ENCODE measurements around the gene EMC8. TPM values are rescaled to one million over a fixed set of nuclear protein-coding genes. Genes with fewer than 3 reads are reported as not detected.

Gene EMC8
- total RNA-seq, 1 donor from 2014 or later: 45.9 TPM

DNA sequence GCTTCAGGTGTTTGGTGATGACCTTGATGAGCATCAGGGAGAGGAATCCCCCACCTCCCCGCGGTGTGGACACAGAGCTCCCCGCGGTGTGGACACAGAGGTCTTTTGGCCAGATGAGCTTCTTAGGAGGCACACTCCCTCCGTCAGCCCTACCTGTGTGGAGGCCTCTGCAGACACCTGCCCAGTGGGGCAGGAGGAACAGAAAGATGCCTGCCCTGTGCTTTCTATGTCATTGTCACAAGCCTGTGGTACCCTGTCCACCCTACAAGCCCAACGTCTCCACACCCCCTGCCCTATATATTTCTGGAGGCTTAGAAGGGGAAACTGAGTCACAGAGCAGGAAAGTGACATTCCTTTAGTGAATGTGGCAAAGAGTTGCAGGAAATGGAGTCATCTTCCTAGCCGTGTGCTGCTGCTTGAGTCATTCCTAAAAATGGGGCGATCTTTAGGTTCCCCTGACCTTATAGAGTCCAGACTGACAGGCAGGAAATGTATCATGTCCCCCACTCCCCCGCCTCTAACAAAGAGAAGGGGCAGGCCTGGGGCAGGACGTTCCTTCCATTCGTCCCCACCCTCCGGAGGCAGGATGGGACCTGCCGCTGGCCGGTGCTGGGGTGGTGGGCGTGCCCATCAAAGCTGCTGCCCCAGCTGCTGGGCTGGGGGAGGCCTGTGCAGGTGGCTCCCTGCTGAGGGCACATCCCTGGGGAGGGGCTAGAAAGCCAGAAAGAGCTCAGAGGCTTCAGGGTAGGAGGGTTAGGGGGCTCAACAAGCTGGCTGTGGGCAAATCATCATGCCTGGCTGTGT, 47.4 kb downstream of the EMC8 start:
- no peak for DNase-seq (ENCODE audit: low read depth)
- H3K4me3 ChIP-seq (ENCODE audit: low read depth, low read length): no peak overlapping the region
- TF ChIP-seq, protein P1, sequence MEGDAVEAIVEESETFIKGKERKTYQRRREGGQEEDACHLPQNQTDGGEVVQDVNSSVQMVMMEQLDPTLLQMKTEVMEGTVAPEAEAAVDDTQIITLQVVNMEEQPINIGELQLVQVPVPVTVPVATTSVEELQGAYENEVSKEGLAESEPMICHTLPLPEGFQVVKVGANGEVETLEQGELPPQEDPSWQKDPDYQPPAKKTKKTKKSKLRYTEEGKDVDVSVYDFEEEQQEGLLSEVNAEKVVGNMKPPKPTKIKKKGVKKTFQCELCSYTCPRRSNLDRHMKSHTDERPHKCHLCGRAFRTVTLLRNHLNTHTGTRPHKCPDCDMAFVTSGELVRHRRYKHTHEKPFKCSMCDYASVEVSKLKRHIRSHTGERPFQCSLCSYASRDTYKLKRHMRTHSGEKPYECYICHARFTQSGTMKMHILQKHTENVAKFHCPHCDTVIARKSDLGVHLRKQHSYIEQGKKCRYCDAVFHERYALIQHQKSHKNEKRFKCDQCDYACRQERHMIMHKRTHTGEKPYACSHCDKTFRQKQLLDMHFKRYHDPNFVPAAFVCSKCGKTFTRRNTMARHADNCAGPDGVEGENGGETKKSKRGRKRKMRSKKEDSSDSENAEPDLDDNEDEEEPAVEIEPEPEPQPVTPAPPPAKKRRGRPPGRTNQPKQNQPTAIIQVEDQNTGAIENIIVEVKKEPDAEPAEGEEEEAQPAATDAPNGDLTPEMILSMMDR (conservative IDR thresholded peaks at IDR 0.05; ENCODE audit: low read depth, low read length): no peak

DNA sequence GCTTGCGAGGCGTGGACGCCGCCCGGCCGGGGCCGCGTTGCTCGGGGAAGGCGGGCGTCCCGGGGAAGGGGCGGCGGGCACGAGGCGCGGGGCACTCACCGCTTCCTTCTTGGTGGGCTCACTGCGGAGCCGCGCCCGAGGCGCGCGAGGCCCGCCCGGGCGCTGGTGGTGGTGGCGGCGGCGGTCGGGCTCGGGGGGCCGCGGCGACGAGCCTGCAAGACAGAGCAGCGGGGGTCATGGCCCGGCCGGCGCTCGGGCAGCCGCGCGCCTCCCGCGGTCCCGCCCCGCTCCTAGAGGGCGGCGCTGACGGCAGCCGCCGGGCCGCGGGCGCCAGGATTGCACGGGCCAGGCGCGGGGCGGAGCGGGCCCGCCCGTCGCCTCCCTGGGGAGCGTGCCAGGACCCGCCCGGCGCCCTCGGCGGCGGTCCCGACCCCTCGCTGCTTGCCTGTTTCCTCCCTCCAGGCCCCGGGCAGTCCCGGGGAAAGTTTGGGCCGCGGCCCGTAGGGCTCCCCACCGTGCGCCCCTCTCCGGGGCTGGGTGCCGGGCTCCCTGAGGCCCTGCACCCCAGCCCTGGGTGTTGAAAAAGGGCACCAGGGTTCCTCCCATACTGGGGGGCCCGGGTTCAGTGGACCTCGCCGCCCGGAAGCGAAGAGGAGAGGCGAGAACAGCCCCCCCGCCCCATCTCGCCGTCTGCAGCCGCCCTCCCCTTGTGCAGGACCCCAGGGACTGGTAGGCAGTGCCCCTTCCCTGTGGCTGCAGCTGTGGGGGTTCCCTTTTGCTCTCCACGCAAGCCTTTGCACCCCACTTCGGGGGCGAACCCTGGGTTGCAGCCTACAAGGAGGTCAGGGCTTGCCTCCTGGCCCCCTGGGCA, 48.3 kb downstream of the EMC8 start, which contains the start of gene C16orf74:
Gene C16orf74 (minus strand): TSS at position 270 of the 871 bp plus-strand sequence. CDS start 15,879 bp downstream, outside the sequence.
- TF ChIP-seq, protein P1 (conservative IDR thresholded peaks at IDR 0.05; ENCODE audit: low read depth, low read length): no peak
- H3K4me3 ChIP-seq (ENCODE audit: low read depth, low read length): peak within 1 kb of the TSS; percentile 58
- no peak for DNase-seq (ENCODE audit: low read depth)

DNA sequence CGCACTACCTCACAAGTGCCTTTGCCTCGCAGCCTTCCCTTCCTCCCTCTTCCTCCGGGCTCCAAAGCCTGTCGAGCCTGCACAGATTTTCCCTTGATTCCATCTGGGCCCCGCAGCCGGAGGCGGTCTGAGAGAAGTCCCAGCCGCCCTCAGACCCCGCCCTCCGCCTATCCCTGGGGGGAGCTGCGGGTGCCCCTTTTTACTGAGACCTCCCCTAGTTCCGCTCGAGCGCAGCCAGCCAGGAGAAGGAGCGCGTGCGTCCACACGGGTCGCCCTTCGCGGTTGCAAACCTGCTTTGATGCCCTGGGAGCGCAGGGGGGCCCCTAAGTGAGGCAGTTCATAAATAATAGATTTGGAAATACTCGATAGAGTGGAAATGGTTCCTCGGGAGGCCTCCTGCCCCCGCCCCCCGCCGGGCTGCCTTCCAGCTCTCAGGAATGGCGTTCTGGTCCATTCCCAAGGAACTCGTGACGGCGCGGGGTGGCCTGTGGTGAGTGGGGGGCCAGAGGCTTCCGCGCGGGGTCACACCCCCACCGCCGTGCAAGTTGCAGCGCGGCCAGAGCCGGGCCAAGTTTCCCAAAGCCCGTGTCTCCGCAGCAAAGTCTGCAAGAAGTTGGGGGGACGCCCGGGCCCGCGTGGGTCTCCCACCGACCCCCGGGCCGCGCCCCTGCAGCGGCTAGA, 49.1 kb downstream of the EMC8 start:
- TF ChIP-seq, protein P1 (conservative IDR thresholded peaks at IDR 0.05; ENCODE audit: low read depth, low read length): no peak
- no peak for DNase-seq (ENCODE audit: low read depth)
- peak overlapping the region; percentile 58 for H3K4me3 ChIP-seq (ENCODE audit: low read depth, low read length)

DNA sequence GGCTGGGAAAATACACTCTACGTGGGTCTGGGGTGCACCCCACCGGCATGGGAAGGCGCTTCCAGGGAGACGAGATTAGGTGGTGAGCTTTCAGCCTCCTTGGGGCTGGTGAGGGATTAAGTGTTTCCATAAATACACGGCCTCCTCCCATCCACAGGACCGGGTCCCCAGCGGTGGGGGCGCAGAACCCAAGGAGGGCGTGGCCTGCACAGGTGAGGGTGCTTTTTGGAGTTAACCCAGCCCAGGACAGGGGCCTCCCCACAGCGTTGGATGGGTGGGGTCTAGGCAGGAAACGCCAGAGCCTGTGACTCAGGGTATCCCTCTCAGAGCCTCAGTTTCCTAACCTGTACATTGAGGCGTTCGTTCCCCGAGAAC, 49.6 kb downstream of the EMC8 start:
- TF ChIP-seq, protein P1 (conservative IDR thresholded peaks at IDR 0.05; ENCODE audit: low read depth, low read length): no peak
- H3K4me3 ChIP-seq (ENCODE audit: low read depth, low read length): no peak overlapping the region
- DNase-seq (ENCODE audit: low read depth): no peak

DNA sequence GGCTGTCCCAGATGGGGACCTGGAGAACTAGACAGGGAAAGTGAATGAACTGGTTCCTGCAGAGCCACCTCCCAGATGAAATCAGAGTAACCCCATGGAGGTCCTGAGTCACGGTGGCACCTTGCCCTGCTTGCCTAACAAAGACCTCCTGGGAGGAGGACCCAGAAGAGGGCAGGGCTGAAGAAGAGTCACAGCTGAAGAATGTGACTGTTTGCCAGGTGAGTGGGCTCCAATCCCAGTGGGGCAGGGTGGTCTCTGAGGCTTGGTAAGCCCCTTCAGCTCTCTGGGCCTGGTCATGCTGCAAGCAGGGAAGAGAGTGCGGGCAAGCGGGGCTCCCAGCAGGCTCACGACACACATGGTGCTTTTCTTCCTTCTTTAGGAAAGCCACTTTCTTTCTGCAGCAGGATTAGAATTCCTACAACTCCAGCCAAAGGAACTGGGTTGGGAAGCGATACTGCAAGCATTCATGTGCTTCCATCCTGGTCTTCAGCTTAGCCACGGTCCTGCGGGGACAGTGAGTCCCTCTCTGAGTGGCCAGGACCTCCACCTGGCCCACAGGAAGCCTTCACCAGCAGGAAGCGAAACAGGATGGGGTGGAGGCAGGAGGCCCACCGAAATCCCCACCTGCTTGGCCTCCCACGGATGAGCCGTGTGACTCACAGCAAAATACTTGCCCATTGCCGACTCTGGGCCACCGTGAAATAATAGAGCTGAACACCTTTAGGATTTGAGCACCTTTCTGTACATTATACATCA, 52.7 kb downstream of the EMC8 start:
- H3K4me3 ChIP-seq (ENCODE audit: low read depth, low read length): no peak overlapping the region
- TF ChIP-seq, protein P1 (conservative IDR thresholded peaks at IDR 0.05; ENCODE audit: low read depth, low read length): no peak
- DNase-seq (ENCODE audit: low read depth): peak; percentile 12

Data from epithelial cell of proximal tubule (primary cell).